Measurements from ENCODE around the gene FBXL7. TPM values are rescaled to one million over a fixed set of nuclear protein-coding genes. Genes with fewer than 3 reads are reported as not detected.
A peak's percentile ranks its signal among the peaks of the same experiment; 100 is the strongest.

FBXL7 gene
- total and polyA plus RNA-seq, 2 experiments from 2014 or later, result 4.5 to 15.2 TPM

GRCh38 chr5:15702102-15702501, 202.1 kb downstream of the FBXL7 start:
- H4K20me1 ChIP-seq (replicated peaks; ENCODE audit: insufficient read depth), result no peaks in the 10 kb centered on the region
- H3K36me3 ChIP-seq (ENCODE audit: insufficient read depth), result no peaks in the 10 kb centered on the region
- Mint-ChIP-seq H3K4me1 (peaks cover 19% of the 10 kb centered on the region), H3K27ac (peak overlapping the region; percentile 81), H3K27me3 (ENCODE audit: insufficient read depth, low read depth, poor library complexity) (no peaks in the 10 kb centered on the region), H3K36me3 (ENCODE audit: low read depth) (no peaks in the 10 kb centered on the region), H3K4me3 (no peak overlapping the region), H3K9me3 (no peaks in the 10 kb centered on the region)
- no peak for TF ChIP-seq NANOG (IDR thresholded peaks at IDR 0.05; ENCODE audit: borderline replicate concordance)
- TF ChIP-seq JUNB (IDR thresholded peaks at IDR 0.05; ENCODE audit: unreplicated experiment), result no peak
- no peak for TF ChIP-seq STAT1 (IDR thresholded peaks at IDR 0.05; ENCODE audit: unreplicated experiment)
- TF ChIP-seq CTCF (conservative IDR thresholded peaks at IDR 0.05; ENCODE audit: low read depth in 2 of 2), result no peak
- TF ChIP-seq ZNF462 (CRISPR knock-in tag; IDR thresholded peaks at IDR 0.05), result no peak
- no peak for TF ChIP-seq POLR2AphosphoS5 (IDR thresholded peaks at IDR 0.05; ENCODE audit: low read depth)
- TF ChIP-seq EZH2phosphoT487 (IDR thresholded peaks at IDR 0.05; ENCODE audit: unreplicated experiment), result no peak
- no peak for TF ChIP-seq EZH2 (IDR thresholded peaks at IDR 0.05; ENCODE audit: low read depth, unreplicated experiment)
- no peak for TF ChIP-seq CREB1 (CRISPR knock-in tag; IDR thresholded peaks at IDR 0.05; ENCODE audit: low read depth)
- TF ChIP-seq REST (IDR thresholded peaks at IDR 0.05; ENCODE audit: unreplicated experiment), result no peak
- no peak for TF ChIP-seq ZNF114 (CRISPR knock-in tag; IDR thresholded peaks at IDR 0.05)
- TF ChIP-seq ETS1 (IDR thresholded peaks at IDR 0.05), result no peak
- no peak for TF ChIP-seq ZNF331 (CRISPR knock-in tag; IDR thresholded peaks at IDR 0.05; ENCODE audit: low read depth)
- peak overlapping the region; percentile 21; the same call in 1 of the 2 replicates for H3K27ac ChIP-seq (ENCODE audit: low read depth)
- H3K9me2 ChIP-seq (ENCODE audit: insufficient read depth), result peaks cover 5% of the 10 kb centered on the region; the same call in 1 of the 2 replicates
- no peaks in the 10 kb centered on the region for H3F3A ChIP-seq (replicated peaks; ENCODE audit: low read depth)
- ATAC-seq, result no peak
- DNase-seq (ENCODE audit: low spot score), result peak; percentile 33
- no peak overlapping the region for H3K4me3 ChIP-seq
- H2AFZ ChIP-seq, result no peak overlapping the region
- no peak overlapping the region for H3K4me2 ChIP-seq
- peaks cover 13% of the 10 kb centered on the region for H3K79me2 ChIP-seq (replicated peaks; ENCODE audit: insufficient read depth)
- no peaks in the 10 kb centered on the region for H3K27me3 ChIP-seq (ENCODE audit: insufficient read depth)
- H3K4me1 ChIP-seq (ENCODE audit: insufficient read depth), result peaks cover 28% of the 10 kb centered on the region
